ENCODE results near the gene EXOC2.

GRCh38 chr6:570825-571224 is 122.1 kb downstream of the EXOC2 start:
- no peak for TF ChIP-seq NR2C2 (CRISPR knock-in tag; IDR thresholded peaks at IDR 0.05)
- no peak for TF ChIP-seq USF2 (CRISPR knock-in tag; IDR thresholded peaks at IDR 0.05)

Measured in WTC11 (cell line).